Esophagus muscularis mucosa (tissue), 4 donors: ENCODE results near the gene NME1. TPM values are rescaled to one million over a fixed set of nuclear protein-coding genes. Genes with fewer than 3 reads are reported as not detected.
"Not testable (repeated sequence)": the region's sequence is repeated elsewhere in the genome, so short reads cannot be mapped to it uniquely, and the experiment has no call there.

Experiments
- DNase-seq: peaks from one replicate; pipeline ENCODE4 v3.0.0-alpha.2; 2017; ENCODE audit errors: extremely low spot score
- H3K27ac ChIP-seq, 4 donors: fragments of 200-600 bp; sonication (generic); replicated peaks in 1 of 4; 1 replicate in 3 of 4; 2 replicates in 1 of 4; pipeline ENCODE4 v1.5.1; 2016 to 2019; ENCODE audit warnings: mild to moderate bottlenecking in 1 of 4
- H3K27me3 ChIP-seq, 4 donors: fragments of 200-600 bp; sonication (generic); one replicate each; pipeline versions ENCODE4 v1.5.1 to v1.6.0; 2016 to 2019
- H3K36me3 ChIP-seq, 4 donors: fragments of 200-600 bp; sonication (generic); one replicate each; pipeline ENCODE4 v1.5.1; 2016 to 2019
- H3K4me1 ChIP-seq, 4 donors: fragments of 200-600 bp; sonication (generic); one replicate each; pipeline ENCODE4 v1.5.1; 2016 to 2019
- H3K4me3 ChIP-seq, 4 donors: fragments of 200-600 bp; sonication (generic); 1 replicate in 2 of 4; 2 replicates in 2 of 4; pipeline ENCODE4 v1.5.1; 2016 to 2019; ENCODE audit warnings: mild to moderate bottlenecking in 4 of 4, moderate library complexity in 1 of 4
- H3K9me3 ChIP-seq, 4 donors: fragments of 200-600 bp; sonication (generic); 1 replicate in 3 of 4; 2 replicates in 1 of 4; pipeline ENCODE4 v1.5.1; 2016 to 2019
- CTCF ChIP-seq, 3 experiments: fragments of 200-600 bp in 2 of 3; fragments of 450-650 bp in 1 of 3; sonication (generic) in 2 of 3; IDR thresholded peaks; one replicate each; pipeline ENCODE4 v1.5.1; 2017 to 2019; ENCODE audit warnings: antibody characterized with exemption in 3 of 3, mild to moderate bottlenecking in 2 of 3, moderate library complexity in 1 of 3
- EP300 ChIP-seq: sonication (generic); formaldehyde crosslinking; IDR thresholded peaks from one replicate; pipeline ENCODE4 v1.6.1; 2017; ENCODE audit warnings: antibody characterized with exemption
- POLR2A ChIP-seq: fragments of 450-650 bp; IDR thresholded peaks from one replicate; pipeline ENCODE4 v1.6.1; 2017; ENCODE audit warnings: antibody characterized with exemption, moderate library complexity, mild to moderate bottlenecking, low read depth
- POLR2AphosphoS5 ChIP-seq, 2 donors: sonication (generic); formaldehyde crosslinking; IDR thresholded peaks; one replicate each; pipeline ENCODE4 v1.6.1; 2017; ENCODE audit warnings: antibody characterized with exemption in 2 of 2
- WGBS: methylation state at CpG from one replicate; pipeline ENCODE4 v1.1.5; 2018; 5-methylcytosine and 5-hydroxymethylcytosine counted together
- intact Hi-C: fragments of 100-400 bp; cut with DNase I; formaldehyde crosslinking; loops from one replicate; pipeline ENCODE4 v1.15.1; 2023
- total RNA-seq, 4 donors: library from RNA; depleted of rRNA; stranded (reverse); fragments of >200 nt; gene quantifications; one replicate each; pipeline versions ENCODE4 v1.1.0 to v1.2.1, GENCODE V29; 2016

The NME1 gene
- total RNA-seq, 4 donors from 2014 or later = 9.1 to 32.3 (median 16.3) TPM

- TF ChIP-seq POLR2A = no peak
- no peak for TF ChIP-seq EP300
- TF ChIP-seq CTCF (IDR thresholded peaks at IDR 0.05) = no peak
- TF ChIP-seq POLR2AphosphoS5 (IDR thresholded peaks at IDR 0.05) = no peak
- H3K4me3 ChIP-seq = no peak overlapping the region
- no peaks in the 10 kb centered on the region for H3K9me3 ChIP-seq
- intact Hi-C loops = loop anchor here (5.0 kb wide), 1 partner anchor 93 kb away; the partner anchor contains the start of genes MBTD1 and UTP18
- peaks cover 32 to 63% (median 52%) of the 10 kb centered on the region in 4 donors for H3K36me3 ChIP-seq
- DNase-seq = no peak
- no peaks in the 10 kb centered on the region for H3K27me3 ChIP-seq
- peaks cover 10 to 34% (median 25%) of the 10 kb centered on the region in 4 donors for H3K4me1 ChIP-seq
- 82% methylated on average over 1 of the region's 1 CpG for WGBS
- no peak overlapping the region for H3K27ac ChIP-seq
Measured at GRCh38 chr17:51169340-51169739, 16.0 kb downstream of the NME1 start.

GRCh38 chr17:51170736-51171135 is 17.4 kb downstream of the NME1 start:
- 92% methylated on average over 2 of the region's 2 CpGs for WGBS
- intact Hi-C loops = no loop called here
- TF ChIP-seq POLR2A = no peak
- no peak for TF ChIP-seq CTCF (IDR thresholded peaks at IDR 0.05)
- no peak for TF ChIP-seq POLR2AphosphoS5 (IDR thresholded peaks at IDR 0.05)
- no peak for TF ChIP-seq EP300
- no peak for DNase-seq
- Histone ChIP-seq H3K27me3 (no peaks in the 10 kb centered on the region), H3K27ac (no peak overlapping the region), H3K4me3 (no peak overlapping the region), H3K4me1 (peaks cover 5 to 23% (median 17%) of the 10 kb centered on the region in 4 donors), H3K9me3 (no peaks in the 10 kb centered on the region), H3K36me3 (peaks cover 32 to 75% (median 60%) of the 10 kb centered on the region in 4 donors)

- peaks cover 32 to 83% (median 61%) of the 10 kb centered on the region in 4 donors for H3K36me3 ChIP-seq
- H3K27ac ChIP-seq, H3K27me3 ChIP-seq, H3K9me3 ChIP-seq, intact Hi-C loops, H3K4me3 ChIP-seq, DNase-seq: not testable (repeated sequence)
- peaks cover 3 to 18% (median 11%) of the 10 kb centered on the region in 4 donors for H3K4me1 ChIP-seq
- WGBS = 91% methylated on average over 9 of the region's 9 CpGs
Measured at GRCh38 chr17:51172030-51172429, 18.7 kb downstream of the NME1 start.

- intact Hi-C loops = no loop called here
- no peak for DNase-seq
- 84% methylated on average over 5 of the region's 5 CpGs for whole genome bisulfite sequencing
- peaks cover 11 to 76% (median 39%) of the 10 kb centered on the region in 4 donors for H3K36me3 ChIP-seq
- H3K27ac ChIP-seq = no peak overlapping the region
- peaks cover 0 to 4% (median 0%) of the 10 kb centered on the region in 4 donors for H3K4me1 ChIP-seq
- no peaks in the 10 kb centered on the region for H3K27me3 ChIP-seq
- TF ChIP-seq CTCF (IDR thresholded peaks at IDR 0.05) = no peak
- TF ChIP-seq POLR2A = no peak
- TF ChIP-seq POLR2AphosphoS5 (IDR thresholded peaks at IDR 0.05) = no peak
- TF ChIP-seq EP300 = no peak
- no peaks in the 10 kb centered on the region for H3K9me3 ChIP-seq
- H3K4me3 ChIP-seq = no peak overlapping the region
Measured at GRCh38 chr17:51180486-51180885, 27.1 kb downstream of the NME1 start.

GRCh38 chr17:51184124-51184523 is 30.8 kb downstream of the NME1 start:
- H3K36me3 ChIP-seq = peaks cover 11 to 83% (median 55%) of the 10 kb centered on the region in 4 donors
- no peaks in the 10 kb centered on the region for H3K27me3 ChIP-seq
- no peak overlapping the region for H3K4me3 ChIP-seq
- peaks cover 0 to 4% (median 0%) of the 10 kb centered on the region in 4 donors for H3K4me1 ChIP-seq
- H3K9me3 ChIP-seq = no peaks in the 10 kb centered on the region
- TF ChIP-seq POLR2AphosphoS5 (IDR thresholded peaks at IDR 0.05) = no peak
- no peak for TF ChIP-seq EP300
- no peak for TF ChIP-seq CTCF (IDR thresholded peaks at IDR 0.05)
- TF ChIP-seq POLR2A = no peak
- 59% methylated on average over 1 of the region's 1 CpG for WGBS
- DNase-seq = no peak
- intact Hi-C loops = no loop called here
- H3K27ac ChIP-seq = no peak overlapping the region
